Left renal pelvis (tissue), 4 donors: ENCODE results near the gene SLC28A3. TPM values are rescaled to one million over a fixed set of nuclear protein-coding genes. Genes with fewer than 3 reads are reported as not detected.

Source experiments
- DNase-seq, 4 donors: peaks; one replicate each; pipeline ENCODE4 v3.0.0-alpha.2; 2013; ENCODE audit warnings: low read depth in 4 of 4, low spot score in 3 of 4
- polyA plus RNA-seq, 4 donors: library from polyadenylated mRNA; unstranded; fragments of 120-200 nt; gene quantifications; one replicate each; pipeline ENCODE4 v1.2.1, GENCODE V29; 2013; ENCODE audit not compliant: insufficient read length in 4 of 4

Gene SLC28A3
- polyA plus RNA-seq, 4 donors = 0.07 to 0.14 (median 0.11) TPM; not detected in 1

- no peak for DNase-seq
Measured at GRCh38 chr9:84303061-84303460, 37.5 kb downstream of the SLC28A3 start.

- no peak for DNase-seq
Measured at GRCh38 chr9:84301851-84302250, 38.7 kb downstream of the SLC28A3 start.

GRCh38 chr9:84300271-84300670 lies 40.3 kb downstream of the SLC28A3 start:
- no peak for DNase-seq

GRCh38 chr9:84297162-84297821 lies 43.3 kb downstream of the SLC28A3 start:
- DNase-seq = no peak

GRCh38 chr9:84296146-84296843 lies 44.3 kb downstream of the SLC28A3 start:
- no peak for DNase-seq

- DNase-seq = no peak
Measured at GRCh38 chr9:84294241-84294950, 46.2 kb downstream of the SLC28A3 start.

- DNase-seq = no peak
Measured at GRCh38 chr9:84293001-84293798, 47.4 kb downstream of the SLC28A3 start.

- DNase-seq = no peak
Measured at GRCh38 chr9:84285381-84285780, 55.2 kb downstream of the SLC28A3 start.

GRCh38 chr9:84283946-84284345 lies 56.6 kb downstream of the SLC28A3 start:
- DNase-seq = no peak

- no peak for DNase-seq
Measured at GRCh38 chr9:84278130-84278529, 62.4 kb downstream of the SLC28A3 start.

GRCh38 chr9:84277646-84278045 lies 62.9 kb downstream of the SLC28A3 start:
- DNase-seq = no peak

- DNase-seq = no peak
Measured at GRCh38 chr9:84276741-84277140, 63.8 kb downstream of the SLC28A3 start.

- no peak for DNase-seq
Measured at GRCh38 chr9:84271921-84272556, 68.5 kb downstream of the SLC28A3 start.

- DNase-seq = peak; percentile 60 to 70 (median 61)
Measured at GRCh38 chr9:84271531-84271900, 69.0 kb downstream of the SLC28A3 start.

GRCh38 chr9:84270847-84271530 lies 69.6 kb downstream of the SLC28A3 start:
- no peak for DNase-seq

GRCh38 chr9:84266087-84266561 lies 74.4 kb downstream of the SLC28A3 start:
- no peak for DNase-seq

- no peak for DNase-seq
Measured at GRCh38 chr9:84264307-84265029, 76.1 kb downstream of the SLC28A3 start.

- peak; percentile 55 to 68 (median 62) for DNase-seq
Measured at GRCh38 chr9:84261070-84261746, 79.3 kb downstream of the SLC28A3 start.
